GM23338 (cell line): ENCODE results near the gene FAM13C.

Experiments
- CREB1 ChIP-seq: fragments of 250-450 bp; sonication (Bioruptor Pico); IDR thresholded peaks from 2 replicates; pipeline ENCODE4 v1.5.0; 2020; ENCODE audit warnings: low read depth, mild to moderate bottlenecking, moderate library complexity
- EZH2 ChIP-seq: fragments of 200-600 bp; sonication (generic); IDR thresholded peaks from one replicate; pipeline ENCODE4 v1.8.0; 2017; ENCODE audit warnings: antibody characterized with exemption, mild to moderate bottlenecking, low read depth; ENCODE audit not compliant: unreplicated experiment
- EZH2phosphoT487 ChIP-seq: fragments of 200-600 bp; sonication (generic); IDR thresholded peaks from one replicate; pipeline ENCODE4 v1.8.1; 2018; ENCODE audit warnings: antibody characterized with exemption; ENCODE audit not compliant: unreplicated experiment
- JUNB ChIP-seq: IDR thresholded peaks from one replicate; pipeline ENCODE4 v1.6.1; 2016; ENCODE audit warnings: antibody characterized with exemption; ENCODE audit not compliant: unreplicated experiment
- POLR2AphosphoS5 ChIP-seq: IDR thresholded peaks from 2 replicates; pipeline ENCODE4 v1.6.1; 2016; ENCODE audit warnings: antibody characterized with exemption, low read depth
- STAT1 ChIP-seq: IDR thresholded peaks from one replicate; pipeline ENCODE4 v1.6.1; 2016; ENCODE audit warnings: antibody characterized with exemption; ENCODE audit not compliant: unreplicated experiment
- ZNF331 ChIP-seq: fragments of 250-450 bp; sonication (Bioruptor Pico); IDR thresholded peaks from 2 replicates; pipeline ENCODE4 v1.5.0; 2020; ENCODE audit warnings: low read depth, mild to moderate bottlenecking, moderate library complexity
- TF ChIP-seq, protein P1 (sequence below), 2 experiments: fragments of 200-600 bp in 1 of 2; sonication (generic) in 1 of 2; conservative IDR thresholded peaks; 2 replicates each; pipeline versions ENCODE4 v1.5.1 to v1.6.1; 2016 to 2017; ENCODE audit warnings: antibody characterized with exemption in 2 of 2, low read depth in 2 of 2, mild to moderate bottlenecking in 2 of 2, moderate library complexity in 1 of 2
- TF ChIP-seq, protein P2 (sequence below): IDR thresholded peaks from one replicate; pipeline ENCODE4 v1.6.1; 2018; ENCODE audit warnings: antibody characterized with exemption; ENCODE audit not compliant: unreplicated experiment

DNA sequence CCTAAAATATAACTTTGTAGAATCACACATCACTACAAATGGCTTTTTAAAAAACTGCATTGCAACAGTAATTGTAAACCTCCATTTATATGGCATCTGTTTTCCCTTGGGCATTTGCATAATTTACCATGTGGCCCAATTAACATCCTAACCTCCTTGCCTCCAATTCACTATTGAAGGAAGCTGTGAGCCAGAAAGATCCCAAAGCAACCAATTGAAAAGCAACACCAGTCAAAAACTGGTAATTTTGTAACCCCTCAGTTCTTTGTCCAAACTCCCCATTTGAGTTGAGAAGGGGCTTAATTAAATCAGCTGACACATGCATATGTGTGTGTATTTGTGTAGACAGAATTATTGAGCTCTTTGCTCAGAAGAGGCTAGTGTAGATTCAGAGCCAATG lies 90.3 kb downstream of the FAM13C start:
- TF ChIP-seq, protein P1, sequence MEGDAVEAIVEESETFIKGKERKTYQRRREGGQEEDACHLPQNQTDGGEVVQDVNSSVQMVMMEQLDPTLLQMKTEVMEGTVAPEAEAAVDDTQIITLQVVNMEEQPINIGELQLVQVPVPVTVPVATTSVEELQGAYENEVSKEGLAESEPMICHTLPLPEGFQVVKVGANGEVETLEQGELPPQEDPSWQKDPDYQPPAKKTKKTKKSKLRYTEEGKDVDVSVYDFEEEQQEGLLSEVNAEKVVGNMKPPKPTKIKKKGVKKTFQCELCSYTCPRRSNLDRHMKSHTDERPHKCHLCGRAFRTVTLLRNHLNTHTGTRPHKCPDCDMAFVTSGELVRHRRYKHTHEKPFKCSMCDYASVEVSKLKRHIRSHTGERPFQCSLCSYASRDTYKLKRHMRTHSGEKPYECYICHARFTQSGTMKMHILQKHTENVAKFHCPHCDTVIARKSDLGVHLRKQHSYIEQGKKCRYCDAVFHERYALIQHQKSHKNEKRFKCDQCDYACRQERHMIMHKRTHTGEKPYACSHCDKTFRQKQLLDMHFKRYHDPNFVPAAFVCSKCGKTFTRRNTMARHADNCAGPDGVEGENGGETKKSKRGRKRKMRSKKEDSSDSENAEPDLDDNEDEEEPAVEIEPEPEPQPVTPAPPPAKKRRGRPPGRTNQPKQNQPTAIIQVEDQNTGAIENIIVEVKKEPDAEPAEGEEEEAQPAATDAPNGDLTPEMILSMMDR (conservative IDR thresholded peaks at IDR 0.05; ENCODE audit: low read depth in 2 of 2): no peak
- TF ChIP-seq, protein P2, sequence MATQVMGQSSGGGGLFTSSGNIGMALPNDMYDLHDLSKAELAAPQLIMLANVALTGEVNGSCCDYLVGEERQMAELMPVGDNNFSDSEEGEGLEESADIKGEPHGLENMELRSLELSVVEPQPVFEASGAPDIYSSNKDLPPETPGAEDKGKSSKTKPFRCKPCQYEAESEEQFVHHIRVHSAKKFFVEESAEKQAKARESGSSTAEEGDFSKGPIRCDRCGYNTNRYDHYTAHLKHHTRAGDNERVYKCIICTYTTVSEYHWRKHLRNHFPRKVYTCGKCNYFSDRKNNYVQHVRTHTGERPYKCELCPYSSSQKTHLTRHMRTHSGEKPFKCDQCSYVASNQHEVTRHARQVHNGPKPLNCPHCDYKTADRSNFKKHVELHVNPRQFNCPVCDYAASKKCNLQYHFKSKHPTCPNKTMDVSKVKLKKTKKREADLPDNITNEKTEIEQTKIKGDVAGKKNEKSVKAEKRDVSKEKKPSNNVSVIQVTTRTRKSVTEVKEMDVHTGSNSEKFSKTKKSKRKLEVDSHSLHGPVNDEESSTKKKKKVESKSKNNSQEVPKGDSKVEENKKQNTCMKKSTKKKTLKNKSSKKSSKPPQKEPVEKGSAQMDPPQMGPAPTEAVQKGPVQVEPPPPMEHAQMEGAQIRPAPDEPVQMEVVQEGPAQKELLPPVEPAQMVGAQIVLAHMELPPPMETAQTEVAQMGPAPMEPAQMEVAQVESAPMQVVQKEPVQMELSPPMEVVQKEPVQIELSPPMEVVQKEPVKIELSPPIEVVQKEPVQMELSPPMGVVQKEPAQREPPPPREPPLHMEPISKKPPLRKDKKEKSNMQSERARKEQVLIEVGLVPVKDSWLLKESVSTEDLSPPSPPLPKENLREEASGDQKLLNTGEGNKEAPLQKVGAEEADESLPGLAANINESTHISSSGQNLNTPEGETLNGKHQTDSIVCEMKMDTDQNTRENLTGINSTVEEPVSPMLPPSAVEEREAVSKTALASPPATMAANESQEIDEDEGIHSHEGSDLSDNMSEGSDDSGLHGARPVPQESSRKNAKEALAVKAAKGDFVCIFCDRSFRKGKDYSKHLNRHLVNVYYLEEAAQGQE: no peak
- TF ChIP-seq EZH2phosphoT487: no peak
- TF ChIP-seq EZH2: no peak
- no peak for TF ChIP-seq ZNF331 (CRISPR knock-in tag)
- no peak for TF ChIP-seq STAT1
- TF ChIP-seq POLR2AphosphoS5: no peak
- no peak for TF ChIP-seq CREB1 (CRISPR knock-in tag)
- TF ChIP-seq JUNB: no peak
